ENCODE data around the gene EMP3. TPM values are rescaled to one million over a fixed set of nuclear protein-coding genes. Genes with fewer than 3 reads are reported as not detected.
A peak's percentile ranks its signal among the peaks of the same experiment; 100 is the strongest.

The EMP3 gene
- total and polyA plus RNA-seq, 2 of the 4 experiments (the other 2 are of a cell fraction): 147 to 632 TPM

DNA sequence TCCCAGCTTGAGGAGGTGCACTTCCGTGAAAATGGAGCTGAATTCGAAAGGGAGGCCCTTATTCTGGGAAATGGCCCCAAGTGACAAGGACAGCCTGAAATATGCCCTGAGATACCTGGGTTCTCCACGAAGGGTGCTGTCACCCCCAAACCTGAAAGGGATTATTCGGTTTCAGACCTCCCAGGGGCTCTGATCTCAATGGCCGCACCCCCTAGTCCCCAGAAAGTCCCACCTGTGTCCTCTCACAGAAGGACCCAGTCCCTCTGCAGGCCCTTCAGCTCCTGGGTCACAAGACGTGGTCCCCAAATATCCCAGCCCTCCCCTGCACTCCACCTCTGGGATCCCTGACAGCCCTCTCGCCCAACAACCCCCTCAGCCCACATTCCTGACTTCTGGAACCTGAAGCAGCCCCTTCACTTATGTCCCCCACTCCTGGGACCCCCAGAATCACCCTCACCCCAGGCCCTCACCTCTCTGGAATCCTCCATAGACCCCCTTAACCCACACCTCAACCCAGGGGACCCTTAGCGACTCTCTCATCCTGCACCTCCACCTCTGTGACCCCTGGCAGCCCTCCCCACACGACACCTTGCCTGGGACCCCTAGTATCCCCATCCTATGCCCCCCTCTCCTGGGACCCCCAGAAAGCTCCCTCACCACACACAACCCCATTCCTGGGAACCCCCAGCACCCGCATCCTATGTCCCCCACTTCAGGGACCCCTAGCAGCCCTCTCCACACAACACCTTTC is 39.4 kb downstream of the EMP3 start:
- H4K91ac ChIP-seq (ENCODE audit: insufficient read depth, low read depth, low read length): peak overlapping the region; percentile 69; the same call in 1 of the 2 replicates
- H3K9me1 ChIP-seq (ENCODE audit: insufficient read depth, low read length): no peaks in the 10 kb centered on the region; the same call in 1 of the 2 replicates
- peak overlapping the region; percentile 5 for H2AK9ac ChIP-seq (replicated peaks; ENCODE audit: low read depth, low read length, poor library complexity)
- H3K9ac ChIP-seq (ENCODE audit: low read depth, low read length): no peak overlapping the region
- H2BK15ac ChIP-seq (ENCODE audit: low read depth, low read length): peak overlapping the region; percentile 31; the same call in 2 of the 3 replicates
- H2BK5ac ChIP-seq (ENCODE audit: low read depth, low read length, poor library complexity, severe bottlenecking): no peak overlapping the region
- no TSS peak for BruUV-seq (replicated peaks)
- H3K18ac ChIP-seq (ENCODE audit: low read depth, low read length): no peak overlapping the region
- H3K56ac ChIP-seq (ENCODE audit: extremely low read depth, insufficient read depth, low read length): no peak overlapping the region
- DNase-seq: no peak
- H3K27me3 ChIP-seq (ENCODE audit: control insufficient read depth, insufficient read depth, low read length): no peaks in the 10 kb centered on the region; the same call in 1 of the 2 replicates
- H4K8ac ChIP-seq (ENCODE audit: low read depth in 2 of 2, low read length in 2 of 2): peak overlapping the region; percentile 52 to 62; a peak in 3 of 4 replicates
- ChIA-PET CTCF (no interaction called here), POLR2A (ENCODE audit: unreplicated experiment) (no interaction called here)
- H3K14ac ChIP-seq (replicated peaks; ENCODE audit: low read depth, low read length): no peak overlapping the region
- 0 out of 2 replicates have a peak overlapping the region, but pooled peaks have one; percentile 25 for H3K4ac ChIP-seq (ENCODE audit: low read depth, low read length)
- whole genome bisulfite sequencing, 2 experiments (ENCODE audit: extremely low coverage in 2 of 2, insufficient read length in 1 of 2): 68% methylated on average over 7 of the region's 10 CpGs; no CpG with 5 or more reads in 1 of the 2 experiments
- H4K20me1 ChIP-seq (ENCODE audit: insufficient read depth, low read length): no peaks in the 10 kb centered on the region
- intact Hi-C loops (cut with micrococcal nuclease) (no loop called here), dilution Hi-C loops (cut with HindIII; ENCODE audit: low sequenced_read_pairs, unreplicated experiment) (no loop called here), in situ Hi-C loops (cut with MboI; ENCODE audit: low sequenced_read_pairs) (no loop called here)
- H2BK20ac ChIP-seq (ENCODE audit: low read depth, low read length): no peak overlapping the region
- H3K23ac ChIP-seq (ENCODE audit: low read depth, low read length): no peak overlapping the region
- ATAC-seq (ENCODE audit: low read depth): no peak
- peak overlapping the region; percentile 10; the same call in 1 of the 2 replicates for H2BK120ac ChIP-seq (ENCODE audit: low read depth, low read length)
- peak overlapping the region; percentile 36 for H3K4me2 ChIP-seq (ENCODE audit: low read depth, low read length)
- peak overlapping the region; percentile 19; the same call in 1 of the 2 replicates for H3K4me3 ChIP-seq (ENCODE audit: insufficient read depth, low read depth, low read length)
- peaks cover 0 to 7% of the 10 kb centered on the region in 2 experiments; a peak in 1 of 4 replicates for H3K79me1 ChIP-seq (ENCODE audit: low read depth in 1 of 2, low read length in 2 of 2)
- TF ChIP-seq RAD21 (IDR thresholded peaks at IDR 0.05; ENCODE audit: low read length): no peak
- H3K36me3 ChIP-seq (ENCODE audit: control insufficient read depth, insufficient read depth, low read length): no peaks in the 10 kb centered on the region
- H3K27ac ChIP-seq (ENCODE audit: insufficient read depth, low read length): no peak overlapping the region; the same call in 1 of the 2 replicates
- H3K9me3 ChIP-seq (ENCODE audit: control insufficient read depth, insufficient read depth, low read length): no peaks in the 10 kb centered on the region
- peak overlapping the region; percentile 97 for H2AFZ ChIP-seq (replicated peaks; ENCODE audit: low read length, poor library complexity)
- H3K4me1 ChIP-seq (ENCODE audit: control insufficient read depth, insufficient read depth, low read length): no peaks in the 10 kb centered on the region
- no peak overlapping the region for H4K5ac ChIP-seq (ENCODE audit: low read depth, low read length)
- peak overlapping the region; percentile 24; the same call in 1 of the 2 replicates for H2AK5ac ChIP-seq (ENCODE audit: low read depth, low read length)

All from IMR-90 (cell line).